ENCODE results near the gene RAB11FIP2. TPM values are rescaled to one million over a fixed set of nuclear protein-coding genes. Genes with fewer than 3 reads are reported as not detected.
"Not testable (repeated sequence)": the region's sequence is repeated elsewhere in the genome, so short reads cannot be mapped to it uniquely, and the experiment has no call there.

RAB11FIP2 gene
- 10 to 100 TPM in 4 of 6 donors, 1 to 10 TPM in 2; 9.0 to 15.9 (median 12.5) TPM for polyA plus RNA-seq (ENCODE audit: low read depth in 6 of 6)

- no peaks in the 10 kb centered on the region for H3K9me3 Mint-ChIP-seq
- H3K4me1 Mint-ChIP-seq: peaks cover 15 to 34% (median 20%) of the 10 kb centered on the region in 3 donors
- no peaks in the 10 kb centered on the region for H3K36me3 Mint-ChIP-seq
- peak within 1 kb of the TSS; percentile 76 to 95 (median 88) for H3K27ac Mint-ChIP-seq
- ATAC-seq (ENCODE audit: low read depth in 2 of 2) (peak; percentile 93 to 94), DNase-seq (peak; percentile 95)
- H3K4me3 Mint-ChIP-seq: peak within 1 kb of the TSS; percentile 81 to 95 (median 92)
- H3K27me3 Mint-ChIP-seq: no peaks in the 10 kb centered on the region
Observed at GRCh38 chr10:118046395-118047156, at the start of gene RAB11FIP2. TSS of gene RAB11FIP2 (minus strand) at chr10:118046941. CDS start at chr10:118046163, 778 bp downstream.

- ATAC-seq (ENCODE audit: low read depth in 2 of 2) (no peak), DNase-seq (no peak)
- H3K36me3 Mint-ChIP-seq: no peaks in the 10 kb centered on the region
- no peak overlapping the region for H3K4me3 Mint-ChIP-seq
- H3K4me1 Mint-ChIP-seq: no peaks in the 10 kb centered on the region
- no peak overlapping the region for H3K27ac Mint-ChIP-seq
- H3K9me3 Mint-ChIP-seq: peaks cover 0 to 7% (median 0%) of the 10 kb centered on the region in 7 donors
- H3K27me3 Mint-ChIP-seq: peaks cover 6 to 30% (median 7%) of the 10 kb centered on the region in 3 donors
Observed at GRCh38 chr10:118096022-118096421, 49.3 kb upstream of the RAB11FIP2 start.

GRCh38 chr10:118092209-118092608 lies 45.5 kb upstream of the RAB11FIP2 start:
- H3K4me1 Mint-ChIP-seq: no peaks in the 10 kb centered on the region
- H3K27me3 Mint-ChIP-seq: peaks cover 3 to 24% (median 5%) of the 10 kb centered on the region in 3 donors
- H3K27ac Mint-ChIP-seq: no peak overlapping the region
- ATAC-seq (ENCODE audit: low read depth in 2 of 2): no peak
- H3K4me3 Mint-ChIP-seq: no peak overlapping the region
- H3K9me3 Mint-ChIP-seq: peaks cover 0 to 7% (median 0%) of the 10 kb centered on the region in 7 donors
- H3K36me3 Mint-ChIP-seq: no peaks in the 10 kb centered on the region
- no peak for DNase-seq

- no peak for ATAC-seq (ENCODE audit: low read depth in 2 of 2)
- Mint-ChIP-seq H3K4me3 (no peak overlapping the region), H3K36me3 (no peaks in the 10 kb centered on the region), H3K9me3 (peaks cover 0 to 19% (median 7%) of the 10 kb centered on the region in 7 donors), H3K27me3 (peaks cover 13 to 18% (median 16%) of the 10 kb centered on the region in 3 donors), H3K27ac (no peak overlapping the region), H3K4me1 (no peaks in the 10 kb centered on the region)
- no peak for DNase-seq
Observed at GRCh38 chr10:118080817-118081216, 34.1 kb upstream of the RAB11FIP2 start.

- Mint-ChIP-seq H3K36me3 (no peaks in the 10 kb centered on the region), H3K4me3 (no peak overlapping the region), H3K27me3 (peaks cover 8 to 22% (median 12%) of the 10 kb centered on the region in 3 donors), H3K4me1 (no peaks in the 10 kb centered on the region), H3K27ac (no peak overlapping the region), H3K9me3 (peaks cover 0 to 5% (median 0%) of the 10 kb centered on the region in 7 donors)
- ATAC-seq (ENCODE audit: low read depth in 2 of 2) (no peak), DNase-seq (no peak)
Observed at GRCh38 chr10:118076705-118077104, 30.0 kb upstream of the RAB11FIP2 start.

- H3K4me1 Mint-ChIP-seq: no peaks in the 10 kb centered on the region
- H3K4me3 Mint-ChIP-seq: no peak overlapping the region
- H3K27me3 Mint-ChIP-seq: peaks cover 5 to 28% (median 19%) of the 10 kb centered on the region in 3 donors
- ATAC-seq (ENCODE audit: low read depth in 2 of 2) (no peak), DNase-seq (no peak)
- H3K36me3 Mint-ChIP-seq: no peaks in the 10 kb centered on the region
- no peak overlapping the region for H3K27ac Mint-ChIP-seq
- H3K9me3 Mint-ChIP-seq: peaks cover 0 to 6% (median 0%) of the 10 kb centered on the region in 7 donors
Observed at GRCh38 chr10:118072840-118073239, 26.1 kb upstream of the RAB11FIP2 start.

- not testable (repeated sequence) for DNase-seq; ATAC-seq (ENCODE audit: low read depth in 2 of 2); H3K27ac Mint-ChIP-seq; H3K4me3 Mint-ChIP-seq; H3K9me3 Mint-ChIP-seq; H3K4me1 Mint-ChIP-seq; H3K36me3 Mint-ChIP-seq
- H3K27me3 Mint-ChIP-seq: peaks cover 11 to 35% (median 28%) of the 10 kb centered on the region in 3 donors
Observed at GRCh38 chr10:118067389-118067788, 20.6 kb upstream of the RAB11FIP2 start.

- no peak overlapping the region for H3K27ac Mint-ChIP-seq
- no peaks in the 10 kb centered on the region for H3K4me1 Mint-ChIP-seq
- H3K9me3 Mint-ChIP-seq: peaks cover 0 to 2% (median 0%) of the 10 kb centered on the region in 7 donors
- H3K4me3 Mint-ChIP-seq: peak overlapping the region in 1 of 8 donors; percentile 38
- peaks cover 17 to 40% (median 33%) of the 10 kb centered on the region in 3 donors for H3K27me3 Mint-ChIP-seq
- no peaks in the 10 kb centered on the region for H3K36me3 Mint-ChIP-seq
- DNase-seq (no peak), ATAC-seq (ENCODE audit: low read depth in 2 of 2) (no peak)
Observed at GRCh38 chr10:118062798-118063238, 16.1 kb upstream of the RAB11FIP2 start.

- Mint-ChIP-seq H3K27ac (peak overlapping the region in 1 of 6 donors; percentile 17), H3K27me3 (peaks cover 12 to 34% (median 31%) of the 10 kb centered on the region in 3 donors), H3K4me1 (no peaks in the 10 kb centered on the region), H3K36me3 (no peaks in the 10 kb centered on the region), H3K9me3 (no peaks in the 10 kb centered on the region), H3K4me3 (no peak overlapping the region)
- DNase-seq: no peak
- no peak for ATAC-seq (ENCODE audit: low read depth in 2 of 2)
Observed at GRCh38 chr10:118058371-118058770, 11.6 kb upstream of the RAB11FIP2 start.

- H3K36me3 Mint-ChIP-seq: no peaks in the 10 kb centered on the region
- H3K4me3 Mint-ChIP-seq: no peak overlapping the region
Observed at GRCh38 chr10:118057361-118057760, 10.6 kb upstream of the RAB11FIP2 start.

GRCh38 chr10:118054383-118054782 lies 7.6 kb upstream of the RAB11FIP2 start:
- Mint-ChIP-seq H3K27ac (no peak overlapping the region), H3K27me3 (peaks cover 0 to 18% (median 11%) of the 10 kb centered on the region in 3 donors), H3K4me1 (no peaks in the 10 kb centered on the region), H3K36me3 (no peaks in the 10 kb centered on the region), H3K4me3 (no peak overlapping the region), H3K9me3 (no peaks in the 10 kb centered on the region)
- ATAC-seq (ENCODE audit: low read depth in 2 of 2): no peak
- DNase-seq: no peak

More at GRCh38 chr10:118057361-118057760, 10.6 kb upstream of the RAB11FIP2 start:
- no peak for DNase-seq
- H3K27me3 Mint-ChIP-seq: peaks cover 6 to 26% (median 25%) of the 10 kb centered on the region in 3 donors
- no peak for ATAC-seq (ENCODE audit: low read depth in 2 of 2)
- H3K27ac Mint-ChIP-seq: no peak overlapping the region
- no peaks in the 10 kb centered on the region for H3K9me3 Mint-ChIP-seq
- no peaks in the 10 kb centered on the region for H3K4me1 Mint-ChIP-seq

- peaks cover 0 to 18% (median 6%) of the 10 kb centered on the region in 3 donors for H3K27me3 Mint-ChIP-seq
- no peaks in the 10 kb centered on the region for H3K9me3 Mint-ChIP-seq
- no peak for DNase-seq
- H3K4me1 Mint-ChIP-seq: no peaks in the 10 kb centered on the region
- H3K4me3 Mint-ChIP-seq: no peak overlapping the region
- H3K36me3 Mint-ChIP-seq: no peaks in the 10 kb centered on the region
- ATAC-seq (ENCODE audit: low read depth in 2 of 2): no peak
- H3K27ac Mint-ChIP-seq: no peak overlapping the region
Observed at GRCh38 chr10:118052816-118053215, 6.1 kb upstream of the RAB11FIP2 start.

GRCh38 chr10:118047880-118048279 lies 1.1 kb upstream of the RAB11FIP2 start:
- peaks cover 11 to 26% (median 11%) of the 10 kb centered on the region in 3 donors for H3K4me1 Mint-ChIP-seq
- H3K27ac Mint-ChIP-seq: peak overlapping the region in 2 of 6 donors; percentile 36 to 83
- ATAC-seq (ENCODE audit: low read depth in 2 of 2) (no peak), DNase-seq (no peak)
- no peaks in the 10 kb centered on the region for H3K36me3 Mint-ChIP-seq
- no peaks in the 10 kb centered on the region for H3K9me3 Mint-ChIP-seq
- peak overlapping the region in 7 of 8 donors; percentile 80 to 93 (median 88) for H3K4me3 Mint-ChIP-seq
- H3K27me3 Mint-ChIP-seq: no peaks in the 10 kb centered on the region
